Stimulated activated CD8-positive, alpha-beta memory T cell treated with anti-CD3 and anti-CD28 coated beads, Interleukin-7, amount 100 ng/mL, for 24 hours (primary cell): ENCODE data around the gene AFAP1.

ENCODE experiments used
- DNase-seq: peaks from one replicate; pipeline ENCODE4 v3.0.0-alpha.2; 2020; ENCODE audit warnings: low read depth

Gene AFAP1

DNA sequence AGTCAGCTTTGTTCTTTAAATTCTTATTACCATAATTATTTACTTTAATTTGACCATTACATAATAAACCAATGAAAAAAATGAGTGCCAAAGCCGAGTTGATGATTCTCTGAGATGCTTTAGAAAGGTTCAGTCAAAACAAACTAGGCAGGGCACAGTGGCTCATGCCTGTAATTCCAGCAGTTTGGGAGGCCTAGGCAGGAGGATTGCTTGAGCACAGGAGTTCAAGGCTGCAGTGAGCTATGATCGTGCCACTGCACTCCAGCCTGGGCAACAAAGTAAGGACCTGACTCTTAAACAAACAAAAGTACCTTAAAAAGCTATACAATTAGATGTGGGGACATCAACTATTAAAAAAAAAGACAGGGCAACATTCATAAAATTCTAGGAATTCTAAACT, 75.0 kb downstream of the AFAP1 start:
- no peak for DNase-seq

DNA sequence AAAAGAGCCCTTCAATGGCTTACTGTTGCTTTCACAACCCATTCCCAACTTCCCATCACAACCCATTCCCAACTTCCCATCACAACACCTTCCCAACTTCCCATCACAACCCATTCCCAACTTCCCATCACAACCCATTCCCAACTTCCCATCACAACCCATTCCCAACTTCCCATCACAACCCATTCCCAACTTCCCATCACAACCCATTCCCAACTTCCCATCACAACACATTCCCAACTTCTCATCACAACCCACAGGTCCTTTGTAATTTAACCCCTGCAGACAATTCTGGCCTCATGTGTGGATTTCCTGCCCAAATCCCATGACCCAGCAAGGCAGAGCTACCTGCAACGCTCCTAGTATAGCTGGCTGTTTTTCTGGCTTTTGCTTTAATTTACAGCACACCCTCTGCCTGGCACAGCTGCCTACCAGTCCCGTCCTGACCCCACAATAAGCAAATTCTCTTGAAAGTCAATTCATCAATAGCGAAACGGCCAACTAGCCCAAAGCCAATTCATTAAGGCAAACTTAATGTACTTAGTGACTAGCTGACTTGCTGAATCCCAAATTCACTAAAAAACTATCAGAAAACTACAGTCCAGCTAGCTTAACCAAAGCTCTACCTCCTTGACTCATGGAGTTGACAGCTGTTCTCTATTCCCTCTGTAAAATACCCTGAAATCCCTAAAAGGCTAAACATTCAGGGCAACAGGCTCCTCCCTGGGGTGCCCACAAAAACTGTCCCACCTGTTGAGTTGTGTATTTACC, 75.6 kb downstream of the AFAP1 start:
- DNase-seq = no peak

DNA sequence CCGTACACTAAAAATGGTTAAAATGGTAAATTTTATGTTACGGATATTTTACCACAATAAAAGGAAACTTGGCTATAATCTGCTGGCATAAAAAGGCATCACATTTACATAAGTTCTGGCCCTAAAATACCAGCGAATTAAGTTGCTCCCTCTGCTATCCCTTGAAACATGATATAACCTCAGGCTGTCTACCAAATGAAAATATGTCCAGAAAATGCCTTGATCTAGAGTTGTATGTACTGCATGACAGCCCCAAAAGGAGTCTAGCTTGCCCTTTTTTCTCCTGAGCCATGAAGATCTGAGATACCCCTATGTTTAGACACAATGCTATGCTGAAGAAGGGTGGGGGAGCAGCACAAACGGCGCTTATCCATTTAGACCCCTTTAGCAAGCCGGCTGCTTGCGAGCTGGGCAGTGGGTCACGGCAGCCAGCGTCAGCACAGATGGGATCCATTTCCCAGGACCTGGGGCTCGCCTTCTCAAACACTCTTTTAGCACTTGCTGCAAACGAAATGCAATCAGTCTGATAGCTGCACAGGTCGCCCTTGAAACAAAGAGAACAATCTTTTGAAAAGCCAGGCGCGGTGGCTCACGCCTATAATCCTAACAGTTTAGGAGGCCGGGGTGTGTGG, 77.0 kb downstream of the AFAP1 start:
- DNase-seq = no peak

DNA sequence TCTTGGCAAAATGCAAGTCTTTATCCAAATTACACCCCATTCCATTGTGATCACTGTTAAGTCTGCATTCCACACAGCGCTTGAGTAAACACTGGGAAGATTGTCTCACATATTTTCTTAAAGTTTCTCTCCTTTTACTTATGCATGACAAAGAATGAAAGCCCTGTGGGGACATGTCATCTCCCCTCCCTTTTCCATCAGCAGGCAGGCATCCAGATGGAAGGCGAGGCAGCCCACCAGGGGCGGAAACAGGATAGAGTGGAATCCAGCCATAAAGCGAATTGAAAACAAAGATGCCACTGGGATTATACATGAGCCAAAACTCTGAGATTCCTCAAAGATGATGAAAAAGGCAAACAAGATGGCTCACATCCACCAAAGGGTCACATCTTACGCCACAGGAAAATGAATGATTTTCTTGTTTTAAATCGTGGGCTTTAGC, 78.2 kb downstream of the AFAP1 start:
- DNase-seq = no peak

DNA sequence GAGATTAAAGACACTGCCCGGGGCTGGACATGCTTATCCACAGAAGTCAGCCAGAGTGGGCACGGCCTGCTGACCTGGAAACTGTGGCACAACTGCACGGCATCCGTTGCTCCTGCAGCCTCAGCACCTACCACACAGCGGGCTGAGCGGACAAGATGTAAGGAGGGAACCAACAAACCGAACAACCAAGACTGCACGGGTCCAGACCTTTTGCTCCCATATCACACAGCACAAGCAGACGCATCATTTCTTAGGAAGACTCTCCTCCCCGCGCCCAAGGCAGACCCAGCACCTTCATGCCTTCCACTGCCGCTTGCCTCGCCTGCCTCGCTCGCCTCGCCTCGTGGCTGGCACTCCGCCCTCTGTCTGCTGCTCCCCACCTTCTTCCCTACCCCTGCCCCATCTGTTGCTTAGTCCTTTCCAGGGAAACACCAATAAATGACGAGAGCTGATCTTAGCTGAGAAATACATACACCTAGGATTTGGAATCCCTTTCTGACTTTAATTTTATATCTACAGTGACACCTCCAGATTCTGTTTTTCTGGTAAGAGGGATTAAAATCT, 79.0 kb downstream of the AFAP1 start:
- no peak for DNase-seq

DNA sequence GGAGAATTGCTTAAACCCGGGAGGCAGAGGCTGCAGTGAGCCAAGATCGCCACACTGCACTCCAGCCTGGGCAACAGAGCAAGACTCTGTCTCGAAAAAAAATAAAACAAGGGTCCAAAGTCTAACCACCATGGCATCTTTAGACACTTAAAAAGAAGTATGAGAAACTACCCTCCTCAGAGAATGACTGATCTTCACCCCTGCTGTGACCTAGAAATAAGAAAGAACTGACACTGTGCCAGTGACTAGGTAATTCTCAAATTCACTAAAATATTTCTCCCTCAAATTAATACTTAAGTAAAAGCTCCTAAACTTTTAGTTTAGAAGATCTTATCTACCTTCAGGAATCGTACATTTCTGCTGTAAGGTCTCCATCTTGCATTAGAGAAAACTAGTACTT, 80.3 kb downstream of the AFAP1 start:
- DNase-seq = no peak

- no peak for DNase-seq
Observed at GRCh38 chr4:7858498-7858897, 81.2 kb downstream of the AFAP1 start.

DNA sequence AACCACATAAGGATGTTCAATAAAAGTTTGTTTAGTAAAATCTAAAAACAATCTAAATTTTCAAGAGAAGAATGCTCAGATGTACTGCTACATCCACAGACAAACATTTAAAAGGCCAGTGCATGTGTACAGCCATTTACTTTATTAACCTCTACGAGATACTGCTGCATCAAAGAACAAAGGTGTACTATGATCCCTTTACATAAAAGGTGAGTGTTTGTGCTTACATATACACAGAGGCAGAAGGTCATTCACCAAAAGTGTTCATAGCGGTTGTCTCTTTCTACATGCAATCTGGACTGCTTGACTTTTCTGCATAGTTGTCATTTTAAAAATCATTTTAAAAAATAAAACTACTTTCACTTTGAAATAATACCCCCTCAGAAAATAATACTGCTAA, 81.7 kb downstream of the AFAP1 start:
- DNase-seq = no peak

- no peak for DNase-seq
Observed at GRCh38 chr4:7857238-7857701, 82.4 kb downstream of the AFAP1 start.

DNA sequence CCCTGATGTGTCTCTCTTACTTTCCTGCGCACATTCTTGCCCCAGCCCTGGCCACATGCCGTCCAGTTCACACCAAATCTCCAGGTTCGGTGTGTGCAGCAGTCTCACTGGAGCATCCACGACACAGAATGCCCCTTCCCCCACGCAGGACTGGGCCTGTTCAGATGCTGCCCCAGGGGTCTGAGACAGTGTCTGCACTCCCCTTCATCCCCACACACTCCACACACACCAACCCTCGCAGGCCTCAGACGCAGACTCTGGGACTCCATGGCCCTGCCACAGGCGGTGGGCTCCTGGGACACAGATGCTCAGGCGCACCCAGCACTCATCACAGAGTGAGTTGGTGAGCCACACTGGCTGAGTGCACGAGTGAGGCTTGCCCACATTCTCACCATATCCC, 83.9 kb downstream of the AFAP1 start:
- no peak for DNase-seq

DNA sequence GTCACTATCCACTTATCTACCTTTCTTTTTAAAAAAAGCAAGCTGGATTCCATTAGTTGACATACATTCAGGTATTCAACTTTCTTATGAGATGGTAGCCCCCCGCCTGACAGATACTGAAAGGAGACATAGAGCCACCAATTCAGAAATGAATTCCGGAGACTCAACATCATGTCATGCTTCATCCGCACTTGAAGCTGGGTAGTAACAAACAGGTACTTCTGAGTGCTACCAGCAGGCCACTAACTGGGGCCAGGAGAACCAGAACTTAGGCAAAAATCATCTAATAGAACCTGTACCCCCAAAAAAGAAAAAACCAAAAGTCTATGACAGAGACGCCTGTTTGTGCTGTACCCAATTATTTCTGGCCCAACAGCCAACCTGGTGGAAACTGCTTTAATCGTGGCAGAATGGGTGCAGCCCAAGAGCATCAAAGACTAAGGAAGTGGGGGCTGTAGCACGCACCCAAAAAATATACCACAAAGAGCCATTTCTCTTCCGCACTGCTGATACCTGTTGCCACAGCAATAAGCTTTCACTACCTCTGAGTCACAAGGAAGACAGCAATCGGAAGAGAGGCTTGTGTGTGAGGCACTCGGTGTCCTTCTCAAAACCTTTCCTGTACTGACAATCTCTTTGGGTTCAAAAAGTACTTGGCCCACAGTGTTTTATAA, 84.8 kb downstream of the AFAP1 start:
- DNase-seq = no peak

GRCh38 chr4:7854216-7854615, 85.4 kb downstream of the AFAP1 start:
- no peak for DNase-seq

- no peak for DNase-seq
Observed at GRCh38 chr4:7853271-7853670, 86.4 kb downstream of the AFAP1 start.

- no peak for DNase-seq
Observed at GRCh38 chr4:7852568-7853185, 87.0 kb downstream of the AFAP1 start.

- no peak for DNase-seq
Observed at GRCh38 chr4:7850489-7850888, 89.2 kb downstream of the AFAP1 start.

DNA sequence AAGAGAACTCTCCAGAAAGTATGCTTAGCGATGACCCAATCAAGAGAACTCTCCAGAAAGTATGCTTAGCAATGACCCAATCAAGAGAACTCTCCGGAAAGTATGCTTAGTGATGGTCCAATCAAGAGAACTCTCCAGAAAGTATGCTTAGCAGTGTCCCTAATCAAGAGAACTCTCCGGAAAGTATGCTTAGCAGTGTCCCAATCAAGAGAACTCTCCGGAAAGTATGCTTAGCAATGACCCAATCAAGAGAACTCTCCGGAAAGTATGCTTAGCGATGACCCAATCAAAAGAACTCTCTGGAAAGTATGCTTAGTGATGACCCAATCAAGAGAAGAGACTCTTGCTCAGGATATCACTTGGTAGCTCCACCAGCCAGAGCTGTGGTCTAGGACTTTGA, 92.5 kb downstream of the AFAP1 start:
- no peak for DNase-seq

DNA sequence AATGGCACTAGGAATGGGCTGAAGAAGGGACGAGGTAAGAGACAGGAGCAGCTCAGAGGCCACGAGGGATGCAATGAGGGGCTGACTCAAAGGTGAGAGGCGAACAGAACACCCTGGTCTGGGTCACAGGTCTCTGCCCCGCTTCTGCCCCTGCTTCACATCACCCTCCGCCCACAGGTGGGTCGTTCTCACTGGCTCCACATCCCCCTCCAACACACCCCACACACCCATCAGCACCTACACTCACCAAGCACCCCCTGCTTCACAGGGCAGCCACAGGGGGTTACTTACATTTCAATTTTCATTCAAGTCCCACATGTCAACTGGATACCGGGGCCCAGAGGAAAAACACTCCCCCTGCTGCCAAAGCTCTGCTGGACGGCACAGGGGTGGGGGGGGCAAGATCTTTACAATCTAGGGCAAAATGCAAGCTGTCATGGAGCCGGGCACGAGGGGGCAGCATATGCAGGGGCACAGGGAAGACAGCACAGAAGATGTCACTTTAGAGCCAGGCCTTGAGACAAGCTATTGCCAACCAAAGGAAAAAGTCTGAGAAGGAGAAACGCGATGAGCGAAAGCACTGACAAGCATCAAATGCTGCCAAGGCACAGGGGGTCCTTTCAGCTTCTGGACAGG, 94.0 kb downstream of the AFAP1 start:
- DNase-seq = no peak

GRCh38 chr4:7844594-7844991, 95.1 kb downstream of the AFAP1 start:
- no peak for DNase-seq

DNA sequence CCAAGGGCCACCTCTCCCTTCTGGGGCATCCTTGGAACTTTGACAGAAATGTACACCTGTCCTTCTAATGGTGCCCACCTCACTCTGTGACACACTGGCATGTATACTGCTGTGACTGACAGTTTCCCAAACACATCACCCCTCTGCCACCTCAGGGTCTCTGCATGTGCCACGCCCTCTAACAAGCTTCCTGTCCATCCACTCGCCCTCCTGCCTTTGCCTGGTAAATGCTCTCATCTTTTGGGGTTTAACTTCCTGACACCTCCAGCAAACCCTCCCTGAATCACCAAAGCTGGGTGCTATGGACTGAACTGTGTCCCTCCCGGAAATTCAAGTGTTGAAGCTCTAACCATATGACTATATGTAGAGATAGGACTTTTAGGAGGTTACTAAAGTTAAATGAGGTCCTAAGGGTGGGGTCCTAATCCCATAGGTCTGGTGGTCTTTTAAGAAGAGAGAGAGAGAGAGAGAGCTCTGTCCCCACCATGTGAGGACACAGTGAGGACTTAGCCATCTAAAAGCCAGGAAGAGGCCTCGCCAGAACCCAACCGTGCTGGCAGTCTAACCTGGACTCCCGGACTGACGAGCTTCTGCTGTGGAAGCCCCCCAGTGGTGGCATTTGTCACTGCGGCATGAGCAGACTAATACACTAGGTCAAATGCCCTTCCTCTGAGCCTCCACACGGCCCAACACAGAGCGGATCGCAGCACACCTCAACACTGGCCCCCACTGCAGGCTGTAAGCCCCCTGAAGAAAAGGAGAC, 95.6 kb downstream of the AFAP1 start:
- peak; percentile 53 for DNase-seq

DNA sequence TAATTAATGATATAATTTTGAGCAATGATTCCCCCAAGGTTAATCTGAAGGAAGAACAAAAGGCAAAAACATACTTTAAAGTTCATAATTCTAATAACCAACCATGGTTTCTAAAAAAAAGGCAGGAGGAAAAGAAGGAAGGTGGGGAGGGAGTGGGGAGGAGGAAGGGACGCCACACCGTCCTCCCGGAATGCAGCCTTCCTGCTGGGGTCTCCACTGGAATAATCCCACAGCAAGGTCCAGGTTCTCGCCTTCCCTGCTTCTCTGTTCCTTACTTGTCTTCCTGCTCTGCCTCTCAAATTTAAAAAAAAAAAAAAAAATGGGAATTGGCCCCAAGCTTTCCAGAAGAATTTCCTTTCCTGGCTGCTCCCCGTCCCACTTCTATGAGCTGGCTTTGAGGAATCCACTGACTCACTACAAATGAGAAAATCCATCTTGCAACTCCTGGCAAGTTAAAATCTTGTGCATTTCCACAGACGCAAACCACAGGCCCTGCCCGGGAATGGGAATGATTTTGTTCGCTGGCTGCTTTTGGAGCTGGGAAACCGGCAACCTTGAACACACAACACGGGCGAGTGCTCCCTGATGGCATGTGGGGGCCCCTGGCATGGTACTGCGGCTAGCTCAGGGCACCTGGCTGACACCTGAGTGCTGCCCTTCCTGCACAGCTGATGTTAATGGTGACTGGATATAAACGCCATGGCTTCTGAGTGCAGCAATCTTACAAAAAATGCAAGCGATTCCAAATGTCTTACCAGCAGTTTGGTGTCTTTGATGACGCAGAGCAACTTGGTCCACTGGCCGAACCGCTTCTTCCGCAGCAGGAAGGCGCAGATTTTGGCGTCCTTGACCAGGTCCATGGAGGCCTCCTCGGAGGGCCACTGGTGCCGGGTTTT, 97.0 kb downstream of the AFAP1 start:
- no peak for DNase-seq
